BJ (cell line): ENCODE measurements around the gene SLC2A13. TPM values are rescaled to one million over a fixed set of nuclear protein-coding genes. Genes with fewer than 3 reads are reported as not detected.

Experiments used
- CTCF ChIA-PET: fragments of 350-600 bp; formaldehyde crosslinking; extraction: SDS; loops from one replicate; lab custom pipeline; 2021; ENCODE audit warnings: antibody characterized with exemption, inconsistent platforms; lab: Yijun Ruan, JAX
- POLR2A ChIA-PET: fragments of 300-600 bp; sonication (Branson Sonifier 250); formaldehyde crosslinking; extraction: SDS; loops from one replicate; lab custom pipeline; 2021; ENCODE audit warnings: antibody characterized with exemption; lab: Charles Lee
- DNase-seq: peaks from one replicate; pipeline ENCODE4 v3.0.0-alpha.2; 2011; ENCODE audit warnings: low read depth
- H3K27me3 ChIP-seq: 2 replicates; pipeline ENCODE4 v1.6.0; 2011; ENCODE audit warnings: low read length; ENCODE audit not compliant: control insufficient read depth, insufficient read depth
- H3K36me3 ChIP-seq: 2 replicates; pipeline ENCODE4 v1.5.1; 2011; ENCODE audit warnings: low read length; ENCODE audit not compliant: control insufficient read depth, insufficient read depth
- H3K4me3 ChIP-seq: 2 replicates; pipeline ENCODE4 v1.5.1; 2011; ENCODE audit warnings: low read depth, mild to moderate bottlenecking, control low read depth, low read length
- polyA plus RNA-seq: library from polyadenylated mRNA; depleted of rRNA; stranded (reverse); fragments of >200 nt; gene quantifications from 2 replicates; pipeline ENCODE4 v1.2.3, GENCODE V29; 2011; rRNA removed
- small RNA-seq: library from RNA; depleted of rRNA; stranded (forward); fragments of <200 nt; gene quantifications from one replicate; pipeline ENCODE3, GENCODE V24; 2012; ENCODE audit warnings: low replicate concordance, low read depth; ENCODE audit not compliant: insufficient read length
- TF ChIP-seq, protein P1 (sequence below): IDR thresholded peaks from 2 replicates; pipeline ENCODE4 v1.5.1; 2011; ENCODE audit warnings: low read depth, mild to moderate bottlenecking, control low read depth, inconsistent platforms, low read length, moderate library complexity; ENCODE audit not compliant: insufficient read depth

SLC2A13 gene
- polyA plus RNA-seq, 1 experiment, result 1.2 TPM

DNA sequence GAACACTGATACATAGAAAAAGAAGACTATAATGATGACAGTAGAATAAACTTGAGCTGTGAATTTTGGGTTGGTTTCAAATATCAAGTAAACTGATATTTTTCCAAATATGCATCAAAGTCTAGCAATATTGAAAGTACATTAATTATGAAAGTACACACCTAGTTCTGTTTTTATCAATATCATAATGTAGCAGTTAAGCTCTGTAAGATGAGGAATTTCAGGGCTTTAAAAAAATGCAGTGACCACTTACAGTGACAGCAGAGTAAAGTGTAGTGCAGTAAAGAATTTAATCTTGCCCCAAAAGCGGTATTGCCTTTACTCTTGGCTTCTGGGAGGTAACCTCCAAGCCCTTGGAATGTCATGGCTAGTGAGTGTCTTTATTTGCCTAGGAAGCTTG lies 383.4 kb downstream of the SLC2A13 start:
- no peaks in the 10 kb centered on the region for H3K36me3 ChIP-seq
- no peaks in the 10 kb centered on the region for H3K27me3 ChIP-seq
- no peak for DNase-seq
- TF ChIP-seq, protein P1, sequence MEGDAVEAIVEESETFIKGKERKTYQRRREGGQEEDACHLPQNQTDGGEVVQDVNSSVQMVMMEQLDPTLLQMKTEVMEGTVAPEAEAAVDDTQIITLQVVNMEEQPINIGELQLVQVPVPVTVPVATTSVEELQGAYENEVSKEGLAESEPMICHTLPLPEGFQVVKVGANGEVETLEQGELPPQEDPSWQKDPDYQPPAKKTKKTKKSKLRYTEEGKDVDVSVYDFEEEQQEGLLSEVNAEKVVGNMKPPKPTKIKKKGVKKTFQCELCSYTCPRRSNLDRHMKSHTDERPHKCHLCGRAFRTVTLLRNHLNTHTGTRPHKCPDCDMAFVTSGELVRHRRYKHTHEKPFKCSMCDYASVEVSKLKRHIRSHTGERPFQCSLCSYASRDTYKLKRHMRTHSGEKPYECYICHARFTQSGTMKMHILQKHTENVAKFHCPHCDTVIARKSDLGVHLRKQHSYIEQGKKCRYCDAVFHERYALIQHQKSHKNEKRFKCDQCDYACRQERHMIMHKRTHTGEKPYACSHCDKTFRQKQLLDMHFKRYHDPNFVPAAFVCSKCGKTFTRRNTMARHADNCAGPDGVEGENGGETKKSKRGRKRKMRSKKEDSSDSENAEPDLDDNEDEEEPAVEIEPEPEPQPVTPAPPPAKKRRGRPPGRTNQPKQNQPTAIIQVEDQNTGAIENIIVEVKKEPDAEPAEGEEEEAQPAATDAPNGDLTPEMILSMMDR, result no peak
- ChIA-PET POLR2A (no interaction called here), CTCF (no interaction called here)
- H3K4me3 ChIP-seq, result no peak overlapping the region

DNA sequence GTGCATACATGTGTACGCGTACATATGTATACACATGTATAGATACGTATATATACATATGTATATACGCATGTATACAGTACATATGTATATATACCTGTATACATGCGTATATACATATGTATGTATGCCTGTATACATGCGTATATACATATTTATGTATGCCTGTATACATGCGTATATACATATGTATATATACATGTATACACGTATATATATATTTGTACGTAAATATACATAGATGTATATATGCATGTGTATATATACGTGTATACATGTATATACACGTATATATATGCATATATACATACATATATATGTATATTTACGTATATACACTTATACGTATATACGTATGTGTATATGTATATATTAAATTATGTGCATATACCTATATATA lies 392.3 kb downstream of the SLC2A13 start:
- Histone ChIP-seq H3K27me3 (no peaks in the 10 kb centered on the region), H3K4me3 (no peak overlapping the region), H3K36me3 (no peaks in the 10 kb centered on the region)
- no peak for DNase-seq
- POLR2A ChIA-PET, result no interaction called here
- CTCF ChIA-PET, result no interaction called here
- TF ChIP-seq, protein P1, result no peak

DNA sequence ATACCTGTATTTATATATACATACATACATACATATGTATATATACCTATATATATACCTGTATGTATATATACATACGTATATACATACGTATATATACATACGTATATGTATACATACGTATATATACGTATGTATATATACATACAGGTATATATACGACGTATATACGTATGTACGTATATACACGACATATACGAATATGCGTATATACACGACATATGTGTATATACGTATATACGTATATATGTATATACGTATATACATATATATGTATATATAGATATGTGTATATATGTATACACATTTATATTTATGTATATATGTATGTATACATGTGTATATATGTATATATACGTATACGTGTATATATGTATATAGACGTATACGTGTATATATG lies 393.5 kb downstream of the SLC2A13 start:
- no peaks in the 10 kb centered on the region for H3K27me3 ChIP-seq
- DNase-seq, result no peak
- H3K4me3 ChIP-seq, result no peak overlapping the region
- H3K36me3 ChIP-seq, result no peaks in the 10 kb centered on the region
- TF ChIP-seq, protein P1, result no peak
- ChIA-PET POLR2A (no interaction called here), CTCF (no interaction called here)

Small RNA genes lying within 50 kb of the gene (small RNA-seq; reads per million reads assigned to genes)
- not detected for gene RF00414

Other genes starting within 250 kb of the SLC2A13 start
- 1.5 and 2.9 TPM in 2 replicates for gene LRRK2, start 118.9 kb upstream of the SLC2A13 start, polyA plus RNA-seq